Parathyroid adenoma (tissue), 2 donors: ENCODE measurements around the gene EMX1.

Experiments used
- H2AFZ ChIP-seq: fragments of 300-600 bp; sonication (generic); one replicate; pipeline ENCODE4 v1.7.0; 2017; ENCODE audit warnings: antibody characterized with exemption, mild to moderate bottlenecking
- H3K27ac ChIP-seq: fragments of 300-600 bp; sonication (generic); one replicate; pipeline ENCODE4 v1.7.0; 2017
- H3K27me3 ChIP-seq: fragments of 300-600 bp; sonication (generic); one replicate; pipeline ENCODE4 v1.7.0; 2017; ENCODE audit warnings: low read length; ENCODE audit not compliant: control insufficient read depth, insufficient read depth
- H3K36me3 ChIP-seq: fragments of 300-600 bp; sonication (generic); one replicate; pipeline ENCODE4 v1.7.0; 2017; ENCODE audit warnings: low read length; ENCODE audit not compliant: control insufficient read depth, insufficient read depth
- H3K4me1 ChIP-seq: fragments of 300-600 bp; sonication (generic); one replicate; pipeline ENCODE4 v1.7.0; 2017; ENCODE audit warnings: control low read depth
- H3K4me2 ChIP-seq: fragments of 300-600 bp; sonication (generic); one replicate; pipeline ENCODE4 v1.7.0; 2017; ENCODE audit warnings: low read length
- H3K4me3 ChIP-seq: fragments of 300-600 bp; sonication (generic); one replicate; pipeline ENCODE4 v1.7.0; 2017; ENCODE audit warnings: low read depth, low read length
- H3K79me2 ChIP-seq: fragments of 300-600 bp; sonication (generic); one replicate; pipeline ENCODE4 v1.7.0; 2017; ENCODE audit warnings: control low read depth
- H3K9ac ChIP-seq: fragments of 300-600 bp; sonication (generic); one replicate; pipeline ENCODE4 v1.7.0; 2017; ENCODE audit warnings: mild to moderate bottlenecking
- H3K9me3 ChIP-seq: fragments of 300-600 bp; sonication (generic); one replicate; pipeline ENCODE4 v1.7.0; 2017; ENCODE audit warnings: low read length; ENCODE audit not compliant: control insufficient read depth
- TF ChIP-seq, protein P1 (sequence below): fragments of 300-600 bp; sonication (generic); IDR thresholded peaks from one replicate; pipeline ENCODE4 v1.7.0; 2017; ENCODE audit warnings: antibody characterized with exemption, mild to moderate bottlenecking
- donor health status: primary hyperparathyroidism.

EMX1 gene

DNA sequence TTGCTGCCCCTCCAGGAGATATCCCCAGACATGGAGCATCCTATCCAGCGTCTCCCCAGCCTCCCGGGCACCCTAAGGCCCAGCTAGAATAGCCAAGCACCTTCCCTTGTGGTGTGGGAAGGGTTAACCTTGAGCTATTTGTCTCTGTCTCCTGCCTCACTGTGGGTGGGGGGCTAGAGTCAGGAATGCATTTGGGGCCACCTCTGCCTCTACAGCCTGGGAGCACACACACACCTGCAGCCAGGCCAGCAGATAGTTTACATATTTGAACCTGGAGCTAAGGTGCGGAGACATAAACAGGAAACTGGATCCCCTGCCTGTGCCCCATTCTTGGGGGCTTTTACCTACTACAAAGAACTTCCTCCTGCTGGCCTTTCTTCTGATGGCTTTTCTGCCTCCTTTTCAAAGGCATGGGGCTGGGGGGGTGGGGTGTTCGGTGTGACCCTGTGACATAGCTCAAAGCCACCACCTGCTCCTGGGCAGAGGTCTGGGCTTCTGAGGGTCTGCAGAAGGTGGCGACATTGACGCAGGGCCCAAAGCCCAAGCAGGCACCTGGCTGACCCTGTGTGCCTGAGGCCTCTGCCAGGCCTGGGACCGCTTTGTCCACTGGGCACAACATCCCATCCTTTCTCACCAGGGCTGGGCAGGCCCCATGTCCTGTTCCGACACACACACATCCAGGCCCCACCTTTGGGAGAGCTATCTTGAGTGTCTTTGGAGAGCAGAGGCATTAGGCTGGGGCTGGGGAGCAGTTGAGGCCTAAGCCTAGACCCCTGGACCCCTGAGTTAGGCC, 34.2 kb downstream of the EMX1 start:
- no peak overlapping the region for H3K4me3 ChIP-seq
- no peak overlapping the region for H3K9ac ChIP-seq
- no peaks in the 10 kb centered on the region for H3K27me3 ChIP-seq
- H3K79me2 ChIP-seq, result no peaks in the 10 kb centered on the region
- H3K4me1 ChIP-seq, result no peaks in the 10 kb centered on the region
- no peak overlapping the region for H2AFZ ChIP-seq
- no peak overlapping the region for H3K27ac ChIP-seq
- H3K9me3 ChIP-seq, result no peaks in the 10 kb centered on the region
- TF ChIP-seq, protein P1, sequence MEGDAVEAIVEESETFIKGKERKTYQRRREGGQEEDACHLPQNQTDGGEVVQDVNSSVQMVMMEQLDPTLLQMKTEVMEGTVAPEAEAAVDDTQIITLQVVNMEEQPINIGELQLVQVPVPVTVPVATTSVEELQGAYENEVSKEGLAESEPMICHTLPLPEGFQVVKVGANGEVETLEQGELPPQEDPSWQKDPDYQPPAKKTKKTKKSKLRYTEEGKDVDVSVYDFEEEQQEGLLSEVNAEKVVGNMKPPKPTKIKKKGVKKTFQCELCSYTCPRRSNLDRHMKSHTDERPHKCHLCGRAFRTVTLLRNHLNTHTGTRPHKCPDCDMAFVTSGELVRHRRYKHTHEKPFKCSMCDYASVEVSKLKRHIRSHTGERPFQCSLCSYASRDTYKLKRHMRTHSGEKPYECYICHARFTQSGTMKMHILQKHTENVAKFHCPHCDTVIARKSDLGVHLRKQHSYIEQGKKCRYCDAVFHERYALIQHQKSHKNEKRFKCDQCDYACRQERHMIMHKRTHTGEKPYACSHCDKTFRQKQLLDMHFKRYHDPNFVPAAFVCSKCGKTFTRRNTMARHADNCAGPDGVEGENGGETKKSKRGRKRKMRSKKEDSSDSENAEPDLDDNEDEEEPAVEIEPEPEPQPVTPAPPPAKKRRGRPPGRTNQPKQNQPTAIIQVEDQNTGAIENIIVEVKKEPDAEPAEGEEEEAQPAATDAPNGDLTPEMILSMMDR, result no peak
- no peak overlapping the region for H3K4me2 ChIP-seq
- H3K36me3 ChIP-seq, result no peaks in the 10 kb centered on the region

DNA sequence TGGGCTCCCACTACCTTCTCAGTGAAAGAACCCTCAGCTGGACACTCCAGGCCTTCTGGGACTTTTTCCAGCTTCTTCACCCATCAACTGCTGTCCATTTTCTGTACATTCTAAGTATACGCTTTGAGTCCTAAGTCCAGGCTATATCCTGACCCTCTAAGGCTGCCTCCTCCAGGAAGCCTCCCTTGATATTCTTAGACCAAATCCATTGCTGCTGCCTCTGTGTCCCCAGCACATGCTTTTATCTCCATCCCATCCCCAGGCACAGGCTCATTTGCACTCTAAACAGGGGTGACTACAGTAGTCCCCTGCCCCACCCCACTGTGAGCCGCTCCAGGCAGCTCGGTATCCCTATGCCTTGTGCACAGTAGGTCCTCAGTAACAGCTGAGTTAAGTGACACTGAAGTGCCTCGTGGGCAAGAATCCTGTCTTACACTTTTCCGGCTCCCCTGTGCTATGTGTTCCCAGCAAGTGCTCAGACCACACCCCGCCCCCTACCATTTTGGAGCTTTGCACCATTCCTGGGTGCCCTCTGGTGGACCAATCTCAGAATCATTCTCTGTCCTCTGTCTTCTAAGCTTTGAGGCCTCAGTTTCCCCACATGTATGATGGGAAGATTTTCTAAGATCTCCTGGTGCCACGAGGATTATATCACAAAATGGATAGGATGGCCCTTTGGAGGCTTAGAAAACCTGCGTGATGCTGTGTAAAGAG, 34.9 kb downstream of the EMX1 start:
- H3K36me3 ChIP-seq, result no peaks in the 10 kb centered on the region
- no peaks in the 10 kb centered on the region for H3K27me3 ChIP-seq
- no peak overlapping the region for H3K4me3 ChIP-seq
- no peak overlapping the region for H3K9ac ChIP-seq
- no peaks in the 10 kb centered on the region for H3K79me2 ChIP-seq
- no peak overlapping the region for H3K27ac ChIP-seq
- H3K4me2 ChIP-seq, result no peak overlapping the region
- H3K9me3 ChIP-seq, result no peaks in the 10 kb centered on the region
- H2AFZ ChIP-seq, result no peak overlapping the region
- no peaks in the 10 kb centered on the region for H3K4me1 ChIP-seq
- TF ChIP-seq, protein P1, result no peak

DNA sequence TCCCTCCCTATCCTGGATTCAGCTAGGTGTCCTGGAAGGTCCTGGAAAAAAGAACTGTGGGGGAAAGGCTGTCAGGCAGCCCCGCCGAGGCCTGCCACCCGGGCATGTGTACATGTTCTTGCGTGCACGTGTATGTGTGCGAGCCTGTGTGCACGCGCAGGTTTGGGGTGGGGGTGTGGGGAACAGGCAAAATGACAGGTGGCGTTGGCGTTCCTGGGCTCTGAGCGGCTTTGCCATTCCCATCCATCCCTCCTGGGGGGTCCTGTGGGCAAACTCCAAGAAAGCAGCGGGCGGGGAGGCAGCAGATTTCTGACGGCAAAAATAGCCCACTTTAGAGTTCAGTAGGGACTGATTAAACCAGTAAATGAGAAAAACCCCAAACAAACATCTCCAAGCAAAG, 35.6 kb downstream of the EMX1 start:
- no peak overlapping the region for H2AFZ ChIP-seq
- H3K4me1 ChIP-seq, result no peaks in the 10 kb centered on the region
- H3K36me3 ChIP-seq, result no peaks in the 10 kb centered on the region
- no peaks in the 10 kb centered on the region for H3K9me3 ChIP-seq
- no peaks in the 10 kb centered on the region for H3K27me3 ChIP-seq
- no peak overlapping the region for H3K4me2 ChIP-seq
- no peak overlapping the region for H3K27ac ChIP-seq
- H3K79me2 ChIP-seq, result no peaks in the 10 kb centered on the region
- H3K9ac ChIP-seq, result no peak overlapping the region
- TF ChIP-seq, protein P1, result no peak
- H3K4me3 ChIP-seq, result no peak overlapping the region

DNA sequence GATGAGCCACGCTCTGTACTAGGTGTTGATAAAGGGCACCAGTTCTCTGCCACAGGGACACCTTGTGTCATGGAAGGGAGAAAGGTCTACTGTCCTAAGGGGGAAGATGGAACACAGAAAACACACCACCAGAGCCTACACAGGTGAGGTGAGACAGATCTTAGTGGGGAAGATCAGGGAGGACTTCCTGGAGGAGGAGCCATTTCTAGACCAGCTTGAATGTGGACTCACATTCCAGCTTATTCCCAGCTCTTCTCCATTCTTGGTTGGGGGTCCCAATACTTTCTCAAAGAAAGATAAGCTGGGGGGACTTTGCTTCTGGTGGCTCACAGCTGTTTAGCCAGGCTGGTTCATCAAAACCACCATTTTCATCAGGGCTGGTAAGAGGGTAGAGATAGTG, 36.2 kb downstream of the EMX1 start:
- no peak overlapping the region for H3K4me3 ChIP-seq
- H3K9me3 ChIP-seq, result no peaks in the 10 kb centered on the region
- H3K4me1 ChIP-seq, result no peaks in the 10 kb centered on the region
- no peaks in the 10 kb centered on the region for H3K36me3 ChIP-seq
- no peak overlapping the region for H3K4me2 ChIP-seq
- no peaks in the 10 kb centered on the region for H3K27me3 ChIP-seq
- H3K79me2 ChIP-seq, result no peaks in the 10 kb centered on the region
- H2AFZ ChIP-seq, result no peak overlapping the region
- TF ChIP-seq, protein P1, result no peak
- H3K27ac ChIP-seq, result no peak overlapping the region
- no peak overlapping the region for H3K9ac ChIP-seq
